Measurements from ENCODE around the gene KCTD17. TPM values are rescaled to one million over a fixed set of nuclear protein-coding genes. Genes with fewer than 3 reads are reported as not detected.

KCTD17 gene
- total RNA-seq, 1 experiment from 2014 or later: 29.4 TPM

- ChIA-PET POLR2A (interaction anchor here (0.6 kb wide), 1 partner anchor 1471 kb away, joined by 3 read pairs; no protein-coding TSS in a partner anchor), CTCF (interaction anchor here (1.0 to 1.6 kb wide), 4 partner anchors 11 to 410 kb away, joined by 3 to 4 read pairs (median 3); partner anchors contain the start of gene KCTD17)
- no peak overlapping the region for H3K27ac Mint-ChIP-seq
- H3K27me3 Mint-ChIP-seq (ENCODE audit: low read depth): peaks cover 22% of the 10 kb centered on the region
- ATAC-seq (no peak), DNase-seq (ENCODE audit: low spot score) (no peak)
- H3K4me3 Mint-ChIP-seq: no peak overlapping the region
- H3K9me3 Mint-ChIP-seq: no peaks in the 10 kb centered on the region
- TF ChIP-seq ZNF281 (CRISPR knock-in tag; IDR thresholded peaks at IDR 0.05) (no peak), MAX (CRISPR knock-in tag; IDR thresholded peaks at IDR 0.05) (no peak), ZBTB21 (CRISPR knock-in tag; IDR thresholded peaks at IDR 0.05; ENCODE audit: borderline replicate concordance) (no peak), ZNF121 (CRISPR knock-in tag; IDR thresholded peaks at IDR 0.05) (no peak), SOX15 (CRISPR knock-in tag; IDR thresholded peaks at IDR 0.05) (no peak), USF2 (CRISPR knock-in tag; IDR thresholded peaks at IDR 0.05) (no peak), JUN (CRISPR knock-in tag; IDR thresholded peaks at IDR 0.05) (no peak), RELA (CRISPR knock-in tag; IDR thresholded peaks at IDR 0.05; ENCODE audit: borderline replicate concordance) (no peak), CTCF (IDR thresholded peaks at IDR 0.05) (no peak), AFF4 (CRISPR knock-in tag; IDR thresholded peaks at IDR 0.05; ENCODE audit: borderline replicate concordance) (no peak), EMX1 (CRISPR knock-in tag; IDR thresholded peaks at IDR 0.05) (no peak), ZNF416 (CRISPR knock-in tag; IDR thresholded peaks at IDR 0.05) (no peak), STAT6 (CRISPR knock-in tag; conservative IDR thresholded peaks at IDR 0.05; ENCODE audit: low read depth) (no peak), ZNF396 (CRISPR knock-in tag; IDR thresholded peaks at IDR 0.05; ENCODE audit: borderline replicate concordance) (no peak), IRF1 (CRISPR knock-in tag; IDR thresholded peaks at IDR 0.05) (no peak), TEAD4 (CRISPR knock-in tag; IDR thresholded peaks at IDR 0.05) (no peak), E2F1 (CRISPR knock-in tag; IDR thresholded peaks at IDR 0.05) (no peak), ATF3 (CRISPR knock-in tag; conservative IDR thresholded peaks at IDR 0.05) (no peak), ZNF232 (CRISPR knock-in tag; IDR thresholded peaks at IDR 0.05) (no peak)
- peaks cover 4% of the 10 kb centered on the region; the same call in 1 of the 2 replicates for H3K36me3 Mint-ChIP-seq
- peaks cover 17% of the 10 kb centered on the region for H3K4me1 Mint-ChIP-seq
Observed at GRCh38 chr22:37062376-37062675, 10.8 kb downstream of the KCTD17 start.

Data from WTC11 (cell line).